ENCODE results near the gene ERCC8.

The ERCC8 gene

DNA sequence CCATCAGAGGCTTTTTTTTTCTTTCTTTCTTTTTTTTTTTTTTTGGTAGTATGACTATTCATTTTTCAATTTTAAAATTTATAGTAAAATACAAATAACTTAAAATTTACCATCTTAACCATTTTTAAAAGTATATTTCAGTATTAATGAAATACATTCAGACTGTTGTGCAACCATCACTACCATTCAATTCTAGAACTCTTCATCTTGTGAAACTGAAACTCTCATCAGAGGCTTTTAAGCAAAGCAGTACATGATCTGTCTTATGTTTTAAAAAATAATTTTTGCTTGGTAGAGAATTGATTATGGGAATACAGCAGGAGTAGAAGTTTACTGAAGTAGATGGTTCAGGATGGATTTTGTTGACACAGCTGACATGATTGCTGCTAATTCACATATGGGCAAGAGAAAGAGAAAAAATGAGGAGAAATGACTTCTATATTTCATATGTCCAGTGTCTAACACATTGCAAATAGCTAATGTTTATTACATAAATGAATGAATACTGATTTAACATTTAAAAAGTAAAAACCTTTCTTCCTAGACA lies 114.2 kb downstream of the ERCC8 start:
- no peak for DNase-seq

DNA sequence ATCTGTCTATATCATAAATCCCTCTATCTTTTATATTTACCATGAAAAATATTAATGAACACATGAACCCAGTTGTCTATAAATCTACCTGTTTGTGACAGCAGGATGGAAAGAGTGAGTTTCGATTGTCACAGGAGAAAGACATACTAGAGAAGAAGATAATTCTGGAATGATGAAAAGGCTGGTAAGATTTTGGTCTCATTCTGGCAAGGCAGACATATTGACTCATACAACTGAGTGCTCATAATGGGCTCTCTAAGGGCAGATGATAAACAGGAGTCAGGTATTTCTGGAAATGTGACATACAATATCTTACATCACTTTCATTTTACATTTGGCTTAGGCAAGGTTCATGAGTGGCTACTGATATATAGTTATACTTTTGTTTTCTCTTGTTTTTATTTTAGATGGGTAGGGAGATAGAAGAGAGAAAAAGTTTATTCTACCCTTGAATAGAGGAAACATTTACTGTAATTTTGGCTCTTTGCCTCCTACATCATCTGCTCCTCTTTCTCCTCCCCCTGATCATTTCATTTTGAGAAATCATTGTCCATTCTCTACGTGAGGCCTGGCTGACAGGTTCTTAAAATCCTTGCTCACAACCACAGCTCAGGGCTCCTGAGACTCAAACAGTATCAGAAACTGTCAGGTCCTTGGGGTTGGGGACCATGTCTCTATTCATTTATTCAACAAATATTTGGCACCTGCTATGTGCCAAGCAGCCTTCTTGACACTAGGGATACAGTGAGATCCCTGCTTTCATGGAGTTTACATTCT lies 115.2 kb downstream of the ERCC8 start:
- DNase-seq, result no peak

DNA sequence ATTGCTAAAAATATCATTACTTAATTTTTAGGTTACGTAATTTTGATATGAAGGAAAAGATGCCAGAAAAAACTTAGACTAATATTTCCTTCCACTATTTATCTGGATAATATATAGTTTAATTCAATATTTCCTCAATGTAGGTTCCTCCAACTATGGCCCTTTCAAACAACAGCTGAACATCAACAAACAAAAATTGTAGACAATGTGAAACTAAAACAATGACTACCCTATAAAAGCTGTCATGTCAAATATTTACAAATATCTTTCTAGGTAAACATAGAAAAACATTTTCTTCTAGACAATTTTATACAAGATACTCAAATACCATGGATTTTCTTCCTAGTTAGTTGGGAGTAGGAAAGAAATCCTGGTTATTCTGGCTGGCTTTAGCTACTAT lies 117.7 kb downstream of the ERCC8 start:
- DNase-seq, result no peak

DNA sequence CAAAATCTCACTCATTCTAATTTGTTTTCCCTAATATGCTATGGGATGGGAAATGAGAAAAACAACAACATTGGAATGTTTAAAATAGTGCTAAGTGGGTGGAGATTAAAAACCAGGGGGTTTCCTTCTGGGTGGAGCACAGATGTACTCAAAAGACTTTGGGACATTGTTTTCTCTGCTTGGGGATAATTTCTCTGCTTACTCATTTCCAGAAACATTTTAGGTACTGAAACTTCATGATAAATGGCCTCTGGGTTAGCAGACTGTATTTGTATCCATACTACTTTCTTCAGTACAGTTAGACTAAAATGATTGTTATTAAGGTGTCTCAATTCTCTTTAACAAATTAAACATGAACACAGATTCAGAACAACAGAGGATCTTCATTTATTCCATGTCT lies 118.2 kb downstream of the ERCC8 start:
- DNase-seq, result no peak

Measured in NCI-H1105 (cell line).